GM21423 (cell line): Measurements from ENCODE around the gene ZBTB18.

Experiments
- ATAC-seq: cut with Tn5 transposase; IDR thresholded peaks from one replicate; pipeline ENCODE4 v1.9.1; 2021; ENCODE audit warnings: mild to moderate bottlenecking, moderate library complexity; ENCODE audit not compliant: unreplicated experiment

ZBTB18 gene

GRCh38 chr1:244087611-244088010 is 36.5 kb downstream of the ZBTB18 start:
- no peak for ATAC-seq

GRCh38 chr1:244088161-244088560 is 37.1 kb downstream of the ZBTB18 start:
- ATAC-seq = no peak

GRCh38 chr1:244089561-244089960 is 38.5 kb downstream of the ZBTB18 start:
- no peak for ATAC-seq

- ATAC-seq = no peak
Observed at GRCh38 chr1:244090645-244091044, 39.6 kb downstream of the ZBTB18 start.

DNA sequence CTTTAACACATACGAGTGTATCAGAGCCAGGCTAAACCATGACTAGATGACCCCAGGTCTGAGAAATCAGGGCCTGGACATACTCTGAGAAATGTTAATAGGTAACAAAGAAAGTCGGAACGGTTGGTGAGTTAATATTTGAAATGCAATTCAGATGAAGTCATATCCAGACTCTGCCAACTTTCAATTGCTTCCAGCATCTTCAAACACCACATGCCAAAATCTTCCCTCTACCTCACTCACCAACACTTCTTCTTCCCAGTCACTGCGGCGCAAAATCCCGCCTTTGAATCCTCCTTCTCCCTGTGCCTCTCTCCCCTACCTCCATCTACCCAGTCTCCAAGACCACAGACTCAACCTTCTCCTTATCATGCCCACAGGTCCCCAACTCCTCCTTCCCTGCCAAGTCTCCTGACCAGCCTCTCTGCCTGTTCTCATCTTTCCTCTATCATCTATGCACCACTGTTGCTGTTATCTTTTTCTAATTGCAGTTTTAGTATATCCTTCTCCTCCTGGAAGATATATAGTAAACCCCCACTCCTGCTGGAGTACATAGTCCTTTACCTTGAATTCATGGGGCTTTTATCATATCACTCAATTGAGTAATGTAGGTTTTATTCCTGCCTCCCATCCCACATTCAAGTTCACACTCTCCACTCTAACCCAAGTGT is 41.3 kb downstream of the ZBTB18 start:
- no peak for ATAC-seq

DNA sequence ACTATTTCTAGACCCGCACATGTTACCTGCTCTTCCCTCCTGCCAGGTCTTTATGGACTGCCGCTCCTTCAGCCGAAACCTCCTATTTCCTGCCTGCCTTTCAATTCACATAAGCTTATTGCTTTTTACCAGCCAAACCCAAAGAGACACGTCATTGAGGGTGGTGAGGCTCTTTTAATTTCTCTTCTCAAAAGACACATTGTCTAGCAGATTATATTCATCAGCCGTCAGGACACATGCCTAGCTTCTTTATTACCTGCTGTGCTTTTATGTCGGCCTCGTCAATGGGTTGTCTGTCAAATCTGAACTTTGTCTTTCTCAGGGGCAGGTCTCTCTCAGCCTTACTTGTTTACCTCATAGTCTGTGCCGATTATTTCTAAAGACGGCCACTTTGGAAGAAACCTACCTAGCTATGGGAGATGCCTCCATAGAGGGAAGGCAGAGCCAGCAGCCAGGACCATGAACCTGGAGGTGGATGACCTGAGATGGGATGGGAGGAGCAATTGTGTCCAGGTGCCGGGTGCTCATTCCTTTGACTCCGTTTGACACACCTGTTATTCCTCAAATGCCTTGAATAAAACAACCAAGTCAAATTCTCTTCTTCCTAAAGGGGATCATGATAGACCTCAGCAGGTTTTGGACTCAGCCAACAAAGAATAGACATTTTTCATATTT is 42.0 kb downstream of the ZBTB18 start:
- ATAC-seq = no peak

- ATAC-seq = no peak
Observed at GRCh38 chr1:244094880-244095528, 43.9 kb downstream of the ZBTB18 start.

DNA sequence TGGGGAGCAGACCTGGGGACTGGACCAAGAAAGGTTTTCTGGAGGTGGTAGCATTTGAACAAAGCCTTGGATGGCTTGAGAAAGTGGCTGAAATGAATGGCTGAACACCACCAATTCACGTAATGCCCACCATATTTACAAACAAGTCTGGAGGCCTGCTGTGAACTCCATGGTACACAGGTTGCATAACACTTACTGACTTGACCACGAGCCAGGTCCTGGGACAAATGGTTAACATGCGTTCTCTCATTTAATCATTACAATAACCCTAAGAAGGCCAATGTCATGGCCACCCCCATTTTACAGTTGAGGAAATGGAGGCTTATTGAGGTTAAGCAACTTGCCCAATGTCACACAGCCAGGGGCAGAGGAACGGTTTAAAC is 44.4 kb downstream of the ZBTB18 start:
- no peak for ATAC-seq

GRCh38 chr1:244096066-244096610 is 45.1 kb downstream of the ZBTB18 start:
- ATAC-seq = no peak

DNA sequence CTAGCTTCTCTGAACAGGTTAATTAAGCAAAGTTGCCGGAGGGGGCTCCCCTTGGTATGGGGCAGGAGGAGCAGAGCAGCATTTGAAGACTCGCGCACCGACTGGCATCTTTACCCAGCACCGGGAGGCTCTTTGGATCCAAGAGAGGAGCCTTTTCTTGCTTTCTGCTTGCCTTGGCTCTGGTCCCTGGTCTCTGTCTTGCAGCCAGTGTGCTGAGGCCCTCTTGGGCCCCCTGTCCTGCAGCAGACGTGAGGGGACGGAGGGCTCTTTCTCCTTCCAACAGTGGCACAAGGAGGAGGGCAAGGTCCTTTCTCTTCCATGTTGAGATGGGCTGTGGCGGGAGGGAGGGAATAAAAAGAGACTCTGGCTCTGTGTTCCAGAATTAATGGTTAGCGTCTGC is 45.6 kb downstream of the ZBTB18 start:
- no peak for ATAC-seq

DNA sequence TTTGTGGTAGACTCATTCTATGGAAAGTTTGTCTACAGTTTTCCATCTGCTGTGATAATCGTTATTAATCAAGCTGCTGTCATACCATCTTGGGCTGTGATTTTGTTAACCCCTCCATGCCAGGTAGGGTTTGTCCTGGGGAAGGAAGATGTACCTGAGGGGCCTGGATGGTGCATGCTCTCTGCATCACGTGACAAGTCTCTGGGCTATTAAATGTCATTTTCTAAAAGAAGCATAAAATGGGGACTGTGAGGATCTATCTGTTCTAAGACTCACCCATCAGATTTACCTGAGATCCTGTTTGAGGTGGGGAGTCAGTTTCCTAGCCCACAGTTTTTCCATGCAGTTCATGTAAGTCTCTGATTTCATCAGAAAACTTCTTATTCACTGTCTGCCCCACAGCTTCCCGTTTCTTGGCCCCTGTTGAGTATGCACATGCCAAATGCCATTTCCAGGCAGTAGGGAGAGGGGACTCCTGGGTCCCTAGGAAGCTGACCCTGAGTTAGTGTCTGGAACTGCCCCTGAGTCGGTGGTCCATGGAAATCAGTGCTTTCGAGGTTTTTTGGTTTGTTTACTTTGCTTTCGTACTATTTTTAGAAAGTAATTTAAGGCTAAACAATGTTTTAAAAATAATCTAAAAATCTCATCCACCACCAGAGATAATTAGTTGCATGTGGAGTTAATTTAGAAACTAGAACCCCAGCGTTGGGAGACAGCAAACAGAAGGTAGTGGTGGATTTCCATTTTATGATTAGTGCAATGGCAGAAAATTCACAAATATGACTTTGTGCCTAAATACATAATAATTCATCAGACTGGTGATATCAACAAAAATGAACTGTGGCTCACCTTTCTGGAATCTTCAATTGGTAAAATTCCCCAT is 46.7 kb downstream of the ZBTB18 start:
- no peak for ATAC-seq

- ATAC-seq = no peak
Observed at GRCh38 chr1:244099258-244099930, 48.3 kb downstream of the ZBTB18 start.

- ATAC-seq = no peak
Observed at GRCh38 chr1:244100276-244100675, 49.2 kb downstream of the ZBTB18 start.

DNA sequence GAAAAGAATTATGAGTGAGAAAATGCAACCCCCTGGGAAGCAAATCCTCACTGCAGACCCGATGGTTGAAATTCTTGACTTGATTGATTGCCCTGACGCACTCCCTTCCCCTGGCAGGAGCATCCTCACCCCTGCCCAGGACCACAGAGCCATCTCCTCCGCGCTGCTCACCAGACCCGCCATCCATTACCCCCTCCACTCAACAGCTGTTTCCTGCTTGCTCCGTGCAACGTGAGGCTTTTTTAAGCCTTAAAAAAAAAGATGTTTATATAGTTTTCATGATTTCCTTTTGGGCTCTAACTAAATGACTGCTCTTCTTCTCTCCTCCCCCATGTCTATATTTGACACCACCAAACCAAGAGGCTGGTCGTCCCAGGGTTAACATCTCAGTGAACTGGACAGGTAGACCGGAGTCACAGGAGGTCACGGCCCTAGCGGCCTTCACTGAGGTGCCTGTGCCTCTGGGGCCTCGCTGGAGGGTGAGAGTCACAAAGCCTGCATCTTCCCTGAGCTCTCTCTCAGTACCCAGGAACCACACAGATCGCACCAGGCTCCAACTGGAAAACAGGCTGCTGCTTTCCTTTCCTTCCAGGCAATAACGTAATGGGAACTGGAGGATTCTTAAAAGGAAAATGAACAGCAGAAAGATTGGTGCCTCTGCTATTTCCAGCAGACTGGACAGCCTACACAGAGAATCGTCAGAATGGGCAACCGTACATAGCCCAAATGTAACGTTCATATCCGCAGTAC is 49.8 kb downstream of the ZBTB18 start:
- ATAC-seq = no peak

- no peak for ATAC-seq
Observed at GRCh38 chr1:244102046-244102445, 51.0 kb downstream of the ZBTB18 start.

- no peak for ATAC-seq
Observed at GRCh38 chr1:244102468-244102867, 51.4 kb downstream of the ZBTB18 start.

DNA sequence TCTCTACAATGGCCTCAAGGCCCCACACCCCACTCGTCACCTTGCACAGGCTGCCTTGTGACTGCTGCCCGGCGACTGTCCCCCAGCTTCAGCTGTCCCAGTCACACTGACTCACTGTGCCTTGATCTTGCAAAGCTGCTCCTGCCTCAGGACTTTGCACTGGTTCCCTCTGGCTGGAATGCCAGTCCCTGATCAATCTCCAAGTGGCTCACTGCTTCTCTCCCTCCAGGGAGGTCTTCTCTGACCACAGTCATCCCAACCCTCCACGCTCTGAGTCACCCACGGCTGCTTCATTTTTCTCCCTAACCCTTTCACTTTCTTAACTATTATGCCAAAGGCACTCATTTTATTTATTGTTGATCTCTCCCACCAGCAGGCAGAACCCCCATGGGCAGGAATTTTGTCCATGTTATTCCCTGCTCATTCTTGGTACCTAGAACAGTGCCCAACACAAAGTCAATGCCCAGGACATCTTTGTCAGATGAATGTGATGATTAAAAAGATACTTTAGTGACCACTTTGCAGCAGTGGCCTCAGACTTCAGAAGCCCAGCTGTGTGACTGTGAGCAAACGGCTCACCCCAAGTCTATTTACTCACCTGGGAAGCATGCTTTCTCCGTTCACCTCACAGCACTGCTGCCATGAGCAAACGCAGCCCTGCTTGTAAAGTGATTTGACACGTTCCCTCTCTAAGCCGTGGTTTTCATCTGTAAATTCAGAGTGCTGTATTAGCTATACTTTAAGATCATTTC is 53.4 kb downstream of the ZBTB18 start:
- ATAC-seq = no peak

GRCh38 chr1:244106176-244106575 is 55.1 kb downstream of the ZBTB18 start:
- no peak for ATAC-seq
